GM12872 (cell line): ENCODE results near the gene AKAP7.

Experiments
- TF ChIP-seq, protein P1 (sequence below): IDR thresholded peaks from 3 replicates; pipeline ENCODE4 v1.5.1; 2011; ENCODE audit warnings: low read depth, mild to moderate bottlenecking, low read length, moderate library complexity; ENCODE audit not compliant: insufficient read depth

AKAP7 gene

GRCh38 chr6:131135244-131136020 is at the start of gene AKAP7:
Gene AKAP7 (plus strand): TSS chr6:131135467. CDS start chr6:131135764, 297 bp downstream.
- TF ChIP-seq, protein P1, sequence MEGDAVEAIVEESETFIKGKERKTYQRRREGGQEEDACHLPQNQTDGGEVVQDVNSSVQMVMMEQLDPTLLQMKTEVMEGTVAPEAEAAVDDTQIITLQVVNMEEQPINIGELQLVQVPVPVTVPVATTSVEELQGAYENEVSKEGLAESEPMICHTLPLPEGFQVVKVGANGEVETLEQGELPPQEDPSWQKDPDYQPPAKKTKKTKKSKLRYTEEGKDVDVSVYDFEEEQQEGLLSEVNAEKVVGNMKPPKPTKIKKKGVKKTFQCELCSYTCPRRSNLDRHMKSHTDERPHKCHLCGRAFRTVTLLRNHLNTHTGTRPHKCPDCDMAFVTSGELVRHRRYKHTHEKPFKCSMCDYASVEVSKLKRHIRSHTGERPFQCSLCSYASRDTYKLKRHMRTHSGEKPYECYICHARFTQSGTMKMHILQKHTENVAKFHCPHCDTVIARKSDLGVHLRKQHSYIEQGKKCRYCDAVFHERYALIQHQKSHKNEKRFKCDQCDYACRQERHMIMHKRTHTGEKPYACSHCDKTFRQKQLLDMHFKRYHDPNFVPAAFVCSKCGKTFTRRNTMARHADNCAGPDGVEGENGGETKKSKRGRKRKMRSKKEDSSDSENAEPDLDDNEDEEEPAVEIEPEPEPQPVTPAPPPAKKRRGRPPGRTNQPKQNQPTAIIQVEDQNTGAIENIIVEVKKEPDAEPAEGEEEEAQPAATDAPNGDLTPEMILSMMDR: no peak

- TF ChIP-seq, protein P1: no peak
Measured at GRCh38 chr6:131093334-131093733, 41.9 kb upstream of the AKAP7 start.

GRCh38 chr6:131096786-131097185 is 38.5 kb upstream of the AKAP7 start:
- TF ChIP-seq, protein P1: no peak

- TF ChIP-seq, protein P1: no peak
Measured at GRCh38 chr6:131101911-131102680, 33.2 kb upstream of the AKAP7 start.

DNA sequence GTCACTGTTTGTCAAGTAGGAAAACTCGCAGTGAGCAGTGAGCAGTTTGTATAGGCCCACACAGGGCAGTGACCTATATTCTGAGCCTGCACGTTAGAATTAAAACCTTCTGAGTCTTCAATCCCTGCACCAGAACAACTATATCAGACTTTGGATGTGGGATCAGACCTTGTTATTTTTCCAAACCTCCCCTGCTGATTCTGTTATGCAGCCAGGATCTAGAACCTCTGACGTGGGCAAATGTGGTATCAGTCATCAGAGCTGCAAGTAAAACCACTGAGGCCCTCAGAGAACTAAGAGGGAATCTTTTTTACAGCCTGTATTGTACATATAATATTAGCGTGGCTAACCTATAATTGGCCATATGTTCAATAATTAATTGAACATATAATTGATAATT is 32.0 kb upstream of the AKAP7 start:
- TF ChIP-seq, protein P1: no peak

DNA sequence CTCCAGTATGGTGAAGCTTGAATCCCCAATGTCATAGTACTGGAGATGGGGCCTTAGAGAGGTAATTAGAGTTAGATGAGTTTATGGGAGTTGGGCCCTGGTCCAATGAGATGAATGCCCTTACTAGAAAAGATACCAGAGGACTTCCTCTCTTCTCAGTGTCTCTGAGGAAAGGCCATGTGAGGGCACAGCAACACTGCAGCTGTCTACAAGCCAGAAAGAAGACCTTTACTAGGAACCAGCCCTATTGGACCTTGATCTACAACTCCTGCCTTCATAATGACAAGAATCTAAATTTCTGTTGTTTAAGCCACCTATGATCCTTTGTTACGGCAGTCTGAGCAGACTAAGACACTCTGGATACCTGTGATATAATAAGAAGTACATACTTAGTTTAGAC is 31.4 kb upstream of the AKAP7 start:
- TF ChIP-seq, protein P1: no peak

DNA sequence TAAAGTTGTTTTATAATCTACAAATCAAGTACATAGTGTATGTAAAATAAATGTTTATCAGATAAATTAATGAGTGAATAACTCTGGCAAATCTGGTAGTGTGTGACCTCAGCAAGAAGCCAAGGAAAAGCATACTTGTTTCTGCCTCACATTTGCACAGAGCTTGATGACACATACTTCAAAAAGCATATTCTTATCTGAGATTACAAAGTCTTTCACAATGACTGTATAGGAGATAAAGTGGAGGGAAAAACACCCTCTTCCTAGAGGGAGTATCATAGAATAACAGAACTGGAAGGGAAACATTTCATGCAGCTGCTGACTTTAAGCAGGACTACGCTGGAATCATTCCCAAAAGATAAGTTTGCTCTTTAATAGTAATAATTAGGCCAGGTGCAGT is 28.1 kb upstream of the AKAP7 start:
- TF ChIP-seq, protein P1: no peak
